Effector memory CD8-positive, alpha-beta T cell (primary cell): ENCODE results near the gene GBGT1.

ENCODE experiments used
- ATAC-seq: fragments of 150-1000 bp; cut with Tn5 transposase; replicated peaks from 2 replicates; pipeline ENCODE4 v1.10.0; 2021; ENCODE audit warnings: mild to moderate bottlenecking, moderate library complexity
- DNase-seq, 3 experiments: peaks; one replicate each; pipeline ENCODE4 v3.0.0; 2021
- H3K27ac Mint-ChIP-seq, 2 donors: one replicate each; pipeline ENCODE4 v1.8.0; 2022; ENCODE audit warnings: mild to moderate bottlenecking in 2 of 2, mixed read lengths in 2 of 2, moderate library complexity in 2 of 2
- H3K27me3 Mint-ChIP-seq, 2 donors: one replicate each; pipeline ENCODE4 v1.8.0; 2022; ENCODE audit warnings: mixed read lengths in 2 of 2
- H3K36me3 Mint-ChIP-seq: one replicate; pipeline ENCODE4 v1.8.0; 2022; ENCODE audit warnings: mild to moderate bottlenecking, moderate library complexity, mixed read lengths; ENCODE audit not compliant: insufficient read depth
- H3K4me1 Mint-ChIP-seq, 2 donors: one replicate each; pipeline ENCODE4 v1.8.0; 2022; ENCODE audit warnings: low read depth in 2 of 2, mixed read lengths in 2 of 2
- H3K4me3 Mint-ChIP-seq, 2 donors: one replicate each; pipeline ENCODE4 v1.8.0; 2022; ENCODE audit warnings: mild to moderate bottlenecking in 2 of 2, mixed read lengths in 2 of 2, moderate library complexity in 2 of 2
- H3K9me3 Mint-ChIP-seq, 2 donors: one replicate each; pipeline ENCODE4 v1.8.0; 2022; ENCODE audit warnings: mixed read lengths in 2 of 2

The GBGT1 gene

DNA sequence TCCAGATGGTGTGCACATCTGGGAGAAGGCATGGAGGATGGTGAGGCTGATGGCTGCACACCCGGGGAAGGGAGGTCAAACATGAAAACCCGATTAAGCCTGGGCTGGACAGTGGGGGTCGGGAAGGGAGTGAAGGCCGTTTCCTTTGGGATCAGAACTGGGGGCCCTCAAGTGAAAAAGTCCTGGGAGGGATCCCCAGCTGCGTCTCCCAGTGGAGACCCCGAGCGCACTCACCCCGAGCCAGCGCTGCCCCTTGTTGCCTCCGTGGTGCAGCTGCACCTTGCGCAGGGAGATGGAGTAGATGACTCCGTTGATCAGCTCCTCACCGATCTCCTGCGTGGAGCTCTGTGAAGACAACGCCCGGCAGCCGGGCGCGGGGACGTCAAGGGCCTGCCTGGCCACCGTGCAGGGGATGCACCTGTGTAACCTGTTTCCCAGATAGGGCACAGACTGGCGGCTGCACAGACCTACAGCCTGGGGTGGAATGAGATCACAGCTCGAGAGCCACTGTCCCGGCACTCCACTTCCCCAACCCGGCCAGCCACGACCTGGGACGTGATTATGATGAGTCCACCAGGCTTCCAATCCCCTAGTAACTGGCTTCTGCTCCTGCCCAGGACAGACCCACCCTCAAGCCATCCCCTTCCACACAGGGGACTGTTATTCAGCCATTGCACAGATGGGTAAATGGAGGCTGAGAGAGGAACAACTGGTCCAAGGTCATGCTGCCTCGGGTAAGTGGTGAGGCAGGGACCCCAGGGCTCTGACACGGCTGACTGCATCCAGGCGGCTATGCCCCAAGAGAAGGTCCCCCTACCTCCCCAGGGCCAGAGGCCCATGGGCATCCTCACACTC lies 51.7 kb downstream of the GBGT1 start:
- no peaks in the 10 kb centered on the region for H3K9me3 Mint-ChIP-seq
- H3K4me1 Mint-ChIP-seq: peaks cover 29 to 45% of the 10 kb centered on the region in 2 donors
- peak overlapping the region; percentile 96 to 97 for H3K27ac Mint-ChIP-seq

GRCh38 chr9:133109931-133110650 lies 53.6 kb downstream of the GBGT1 start:
- Mint-ChIP-seq H3K27me3 (no peaks in the 10 kb centered on the region), H3K27ac (peak overlapping the region; percentile 58 to 97), H3K4me1 (peaks cover 21 to 37% of the 10 kb centered on the region in 2 donors), H3K9me3 (no peaks in the 10 kb centered on the region), H3K36me3 (peaks cover 91% of the 10 kb centered on the region), H3K4me3 (no peak overlapping the region)
- DNase-seq (no peak), ATAC-seq (no peak)

More for the DNA sequence above, 51.7 kb downstream of the GBGT1 start:
- DNase-seq: no peak
- H3K4me3 Mint-ChIP-seq: peak overlapping the region; percentile 29 to 75
- no peaks in the 10 kb centered on the region for H3K27me3 Mint-ChIP-seq
- ATAC-seq: no peak
- peaks cover 93% of the 10 kb centered on the region for H3K36me3 Mint-ChIP-seq

- DNase-seq (no peak), ATAC-seq (no peak)
- Mint-ChIP-seq H3K36me3 (peaks cover 92% of the 10 kb centered on the region), H3K27me3 (no peaks in the 10 kb centered on the region), H3K9me3 (no peaks in the 10 kb centered on the region), H3K4me1 (peaks cover 17 to 27% of the 10 kb centered on the region in 2 donors), H3K27ac (peak overlapping the region; percentile 58 to 97), H3K4me3 (no peak overlapping the region)
These were observed 54.7 kb downstream of the GBGT1 start for GRCh38 chr9:133108794-133109641.

DNA sequence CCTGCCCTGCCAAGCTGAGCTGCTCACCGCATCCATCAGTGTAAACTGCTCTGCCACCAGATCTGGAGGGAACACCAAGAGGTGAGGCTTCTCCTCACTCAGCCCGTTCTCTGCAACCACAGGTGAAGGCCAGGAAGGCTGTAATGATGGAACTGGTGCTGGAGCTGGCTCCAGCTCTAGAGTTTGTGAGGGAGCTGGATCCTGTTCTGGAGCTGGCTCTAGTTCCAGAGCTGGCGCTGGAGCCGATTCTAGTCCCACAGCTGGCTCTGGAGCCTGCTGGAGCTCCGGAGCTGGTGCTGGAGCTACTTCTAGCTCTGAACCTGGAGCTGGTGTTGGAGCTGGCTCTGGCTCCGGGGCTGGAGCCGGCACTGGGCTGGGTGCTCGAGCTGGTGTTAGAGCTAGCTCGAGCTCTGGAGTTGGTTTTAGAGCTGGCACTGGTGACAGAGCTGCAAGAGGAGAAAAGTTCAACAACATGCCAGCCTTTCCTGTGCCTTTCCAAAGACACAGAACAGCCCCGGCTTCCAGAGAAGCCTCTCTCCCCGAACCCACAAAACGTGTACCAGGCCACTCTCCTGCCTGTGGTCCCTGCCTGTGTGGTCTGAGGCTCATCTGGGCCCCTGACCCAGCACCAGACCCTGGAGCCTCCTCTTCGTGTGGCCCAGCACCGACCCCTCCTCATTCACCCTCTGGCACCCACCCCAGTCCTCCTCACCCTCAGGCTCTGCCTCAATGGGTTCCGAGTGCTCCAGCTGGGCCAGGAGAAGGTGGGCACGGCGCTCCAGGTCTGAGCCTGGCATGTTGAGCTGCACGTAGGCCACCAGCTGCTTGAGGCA lies 55.5 kb downstream of the GBGT1 start:
- Mint-ChIP-seq H3K9me3 (no peaks in the 10 kb centered on the region), H3K27me3 (no peaks in the 10 kb centered on the region), H3K4me1 (peaks cover 11 to 19% of the 10 kb centered on the region in 2 donors), H3K4me3 (no peak overlapping the region), H3K36me3 (peaks cover 92% of the 10 kb centered on the region), H3K27ac (peak overlapping the region in 1 of 2 donors; percentile 97)
- DNase-seq (no peak), ATAC-seq (no peak)

DNA sequence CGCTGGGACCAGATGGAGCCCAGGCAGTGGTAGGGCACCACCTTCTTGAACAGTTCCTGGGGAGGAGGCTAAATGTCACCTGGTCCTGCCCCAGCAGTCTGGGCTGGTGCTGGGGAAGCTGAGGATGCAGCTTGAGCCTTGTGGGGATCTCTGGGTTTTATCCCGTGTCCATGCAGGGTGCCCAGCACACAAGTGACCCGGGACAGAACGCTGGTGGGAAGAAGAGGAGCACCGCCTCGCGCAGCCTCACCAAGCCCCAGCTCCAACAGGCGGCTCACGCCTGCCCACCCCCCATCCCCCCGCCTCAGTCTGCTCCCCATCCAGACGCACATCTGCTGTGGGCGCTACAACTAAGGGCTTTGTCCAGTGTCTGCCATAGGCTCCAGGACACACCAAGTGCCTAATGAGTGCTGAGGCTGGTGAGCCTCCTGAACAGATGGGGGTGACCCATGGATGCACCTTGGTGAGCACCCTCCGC lies 56.4 kb downstream of the GBGT1 start:
- peak overlapping the region in 1 of 2 donors; percentile 97 for H3K27ac Mint-ChIP-seq
- H3K27me3 Mint-ChIP-seq: no peaks in the 10 kb centered on the region
- no peak for DNase-seq
- ATAC-seq: no peak
- peaks cover 92% of the 10 kb centered on the region for H3K36me3 Mint-ChIP-seq
- peaks cover 5 to 14% of the 10 kb centered on the region in 2 donors for H3K4me1 Mint-ChIP-seq
- H3K9me3 Mint-ChIP-seq: no peaks in the 10 kb centered on the region
- H3K4me3 Mint-ChIP-seq: no peak overlapping the region

GRCh38 chr9:133106511-133107244 lies 57.0 kb downstream of the GBGT1 start:
- Mint-ChIP-seq H3K4me3 (no peak overlapping the region), H3K36me3 (peaks cover 95% of the 10 kb centered on the region), H3K27ac (peak overlapping the region; percentile 92 to 93), H3K27me3 (no peaks in the 10 kb centered on the region), H3K9me3 (no peaks in the 10 kb centered on the region), H3K4me1 (peaks cover 4 to 13% of the 10 kb centered on the region in 2 donors)
- DNase-seq: no peak
- ATAC-seq: no peak

DNA sequence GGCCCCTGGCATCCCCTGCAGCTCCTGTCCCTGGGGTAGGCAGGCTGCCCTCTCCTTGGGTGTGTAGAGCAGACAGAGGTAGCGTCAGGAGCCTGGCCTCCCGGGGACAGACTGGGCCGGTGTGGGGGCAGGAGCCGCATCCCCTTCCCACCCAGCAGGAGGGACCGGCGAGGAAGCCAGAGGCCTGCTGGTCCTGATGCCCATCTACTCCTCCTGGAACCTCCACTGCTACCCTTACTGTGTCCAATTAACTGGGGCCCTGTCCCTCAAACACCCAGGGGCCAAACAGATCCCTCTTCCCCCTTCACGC lies 58.3 kb downstream of the GBGT1 start:
- ATAC-seq (no peak), DNase-seq (no peak)
- Mint-ChIP-seq H3K36me3 (peaks cover 95% of the 10 kb centered on the region), H3K4me1 (peaks cover 4 to 10% of the 10 kb centered on the region in 2 donors), H3K9me3 (no peaks in the 10 kb centered on the region), H3K27me3 (no peaks in the 10 kb centered on the region), H3K4me3 (no peak overlapping the region), H3K27ac (peak overlapping the region; percentile 31 to 88)

DNA sequence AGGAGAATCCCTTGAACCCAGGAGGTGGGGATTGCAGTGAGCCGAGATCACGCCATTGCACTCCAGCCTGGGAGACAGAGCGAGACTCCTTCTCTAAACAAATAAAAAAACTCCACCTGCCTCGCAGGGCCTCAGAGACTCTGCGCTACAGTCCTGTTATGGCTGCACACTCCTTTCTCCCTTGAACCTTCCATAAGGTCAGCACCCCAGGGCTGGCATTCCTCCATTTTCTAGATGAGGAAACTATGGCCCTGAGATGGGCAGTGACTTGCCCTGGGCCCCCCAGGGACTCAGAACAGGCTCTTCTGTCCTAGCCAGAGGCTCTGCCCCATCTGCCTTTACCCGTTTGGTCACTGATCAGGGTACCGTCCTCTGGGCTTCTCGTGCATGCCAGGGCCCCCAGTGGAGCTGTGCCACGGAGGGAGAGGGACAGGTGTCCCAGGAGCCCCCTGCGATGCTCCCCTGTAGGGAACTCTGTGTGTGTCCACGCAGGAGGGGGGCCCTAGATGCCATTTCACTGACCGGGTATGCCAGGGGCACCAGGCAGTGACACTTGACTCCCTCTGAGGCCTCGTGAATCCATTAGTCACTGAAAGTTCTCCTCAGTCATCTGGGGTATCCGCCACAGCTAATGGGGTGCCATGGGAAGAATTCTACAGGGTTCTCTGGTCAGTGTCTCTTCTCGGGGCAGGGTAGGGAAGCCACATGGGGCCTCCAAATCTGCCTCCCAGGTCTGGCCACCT lies 58.8 kb downstream of the GBGT1 start:
- Mint-ChIP-seq H3K27me3 (no peaks in the 10 kb centered on the region), H3K4me1 (peaks cover 4 to 8% of the 10 kb centered on the region in 2 donors), H3K36me3 (peaks cover 95% of the 10 kb centered on the region), H3K27ac (peak overlapping the region; percentile 31 to 88), H3K9me3 (no peaks in the 10 kb centered on the region), H3K4me3 (peak overlapping the region in 1 of 2 donors; percentile 19)
- no peak for ATAC-seq
- no peak for DNase-seq

- H3K27me3 Mint-ChIP-seq: no peaks in the 10 kb centered on the region
- H3K9me3 Mint-ChIP-seq: no peaks in the 10 kb centered on the region
- DNase-seq (no peak), ATAC-seq (no peak)
- H3K36me3 Mint-ChIP-seq: peaks cover 93% of the 10 kb centered on the region
- peak overlapping the region in 1 of 2 donors; percentile 88 for H3K27ac Mint-ChIP-seq
- H3K4me1 Mint-ChIP-seq: peaks cover 4 to 8% of the 10 kb centered on the region in 2 donors
- H3K4me3 Mint-ChIP-seq: no peak overlapping the region
These were observed 59.7 kb downstream of the GBGT1 start for GRCh38 chr9:133103987-133104505.

DNA sequence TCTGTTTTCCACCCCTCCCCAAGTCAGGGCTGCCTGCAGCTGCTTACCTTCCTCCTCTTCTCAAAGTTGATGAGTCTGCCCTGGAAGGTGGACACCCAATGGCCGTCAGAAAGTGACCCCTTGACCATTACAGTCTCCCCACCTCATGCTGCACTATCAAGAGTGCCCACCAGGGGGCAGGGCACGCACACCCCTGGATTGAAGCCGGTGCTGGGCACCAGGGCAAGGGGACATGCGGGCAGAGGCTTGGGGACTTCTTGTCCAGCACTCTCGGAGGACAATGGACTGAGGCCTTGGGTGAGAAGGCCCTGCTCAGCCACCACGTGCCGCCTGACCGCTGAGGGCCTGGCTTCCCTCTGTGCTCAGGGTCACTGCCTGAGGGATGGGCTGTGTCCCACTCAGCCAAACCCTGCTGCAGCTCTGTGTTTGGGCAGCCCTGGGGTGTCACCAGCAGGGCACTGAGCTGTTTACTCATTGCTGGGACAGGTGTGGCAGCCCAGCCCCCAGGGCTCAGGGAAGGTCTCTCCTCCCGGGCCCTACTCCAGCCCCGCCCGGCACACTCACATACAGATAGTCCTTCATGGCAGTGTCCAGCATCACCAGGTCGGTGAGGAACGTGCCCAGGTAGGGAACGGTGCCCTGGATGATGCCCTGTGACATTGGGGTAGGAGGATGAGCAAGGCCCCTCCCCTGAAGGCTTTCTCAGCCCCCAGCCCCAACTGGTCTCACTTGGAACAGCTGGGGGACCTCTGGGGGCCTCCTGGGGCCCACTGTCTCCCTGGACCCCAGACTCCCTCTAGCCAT lies 60.3 kb downstream of the GBGT1 start:
- Mint-ChIP-seq H3K9me3 (no peaks in the 10 kb centered on the region), H3K27me3 (no peaks in the 10 kb centered on the region), H3K36me3 (peaks cover 93% of the 10 kb centered on the region), H3K27ac (peak overlapping the region; percentile 79 to 96), H3K4me3 (no peak overlapping the region), H3K4me1 (peaks cover 4 to 8% of the 10 kb centered on the region in 2 donors)
- peak; percentile 48 to 62 (median 53) for DNase-seq
- ATAC-seq: peak; percentile 61
